ENCODE data around the gene ZNF576.
"Not testable (repeated sequence)": the region's sequence is repeated elsewhere in the genome, so short reads cannot be mapped to it uniquely, and the experiment has no call there.

The ZNF576 gene

DNA sequence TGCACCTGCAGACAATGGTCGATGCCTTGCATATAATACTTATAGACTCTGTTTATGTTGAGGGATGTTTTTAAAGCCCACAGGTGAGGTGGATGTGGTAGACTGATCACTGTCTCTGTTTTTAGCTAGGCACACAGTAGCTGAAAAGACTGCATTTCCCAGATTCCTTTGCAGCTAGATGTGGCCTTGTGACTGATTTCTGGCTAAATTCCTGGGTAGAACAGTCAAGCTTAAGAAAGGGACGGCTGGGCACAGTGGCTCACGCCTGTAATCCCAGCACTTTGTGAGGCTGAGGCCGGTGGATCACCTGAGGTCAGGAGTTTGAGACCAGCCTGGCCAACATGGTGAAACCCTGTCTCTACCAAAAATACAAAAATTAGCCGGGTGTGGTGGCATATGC is 3.9 kb downstream of the ZNF576 start:
- DNase-seq = not testable (repeated sequence)

DNA sequence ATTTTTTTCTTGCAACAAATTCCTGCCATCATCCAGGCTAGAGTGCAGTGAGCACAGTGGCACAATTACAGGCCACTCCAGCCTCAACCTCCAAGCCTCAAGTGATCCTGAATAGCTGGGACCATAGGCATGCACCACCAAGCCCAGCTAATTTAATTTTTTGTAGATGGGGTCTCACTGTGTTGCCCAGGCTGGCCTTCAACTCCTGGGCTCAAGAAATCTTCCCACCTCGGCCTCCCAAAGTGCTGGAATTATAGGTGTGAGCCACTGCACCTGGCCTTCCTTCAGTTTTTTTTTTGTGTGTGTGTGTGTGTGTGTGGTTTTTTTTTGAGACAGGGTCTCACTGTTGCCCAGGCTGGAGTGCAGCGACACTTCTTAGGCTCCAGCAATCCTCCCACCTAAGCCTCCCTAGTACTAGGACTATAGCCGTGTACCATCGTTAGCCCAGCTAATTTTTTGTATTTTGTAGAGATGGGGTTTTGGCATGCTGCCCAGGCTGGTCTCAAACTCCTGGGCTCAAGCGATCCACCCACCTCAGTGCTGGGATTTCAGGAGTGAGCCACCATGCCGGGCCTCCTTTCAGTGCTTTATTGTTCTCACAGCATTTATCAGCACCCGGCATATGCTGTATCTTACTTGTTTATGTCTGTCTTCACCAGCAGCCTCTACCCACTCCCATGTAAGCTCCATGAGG is 9.6 kb downstream of the ZNF576 start:
- no peak for DNase-seq

DNA sequence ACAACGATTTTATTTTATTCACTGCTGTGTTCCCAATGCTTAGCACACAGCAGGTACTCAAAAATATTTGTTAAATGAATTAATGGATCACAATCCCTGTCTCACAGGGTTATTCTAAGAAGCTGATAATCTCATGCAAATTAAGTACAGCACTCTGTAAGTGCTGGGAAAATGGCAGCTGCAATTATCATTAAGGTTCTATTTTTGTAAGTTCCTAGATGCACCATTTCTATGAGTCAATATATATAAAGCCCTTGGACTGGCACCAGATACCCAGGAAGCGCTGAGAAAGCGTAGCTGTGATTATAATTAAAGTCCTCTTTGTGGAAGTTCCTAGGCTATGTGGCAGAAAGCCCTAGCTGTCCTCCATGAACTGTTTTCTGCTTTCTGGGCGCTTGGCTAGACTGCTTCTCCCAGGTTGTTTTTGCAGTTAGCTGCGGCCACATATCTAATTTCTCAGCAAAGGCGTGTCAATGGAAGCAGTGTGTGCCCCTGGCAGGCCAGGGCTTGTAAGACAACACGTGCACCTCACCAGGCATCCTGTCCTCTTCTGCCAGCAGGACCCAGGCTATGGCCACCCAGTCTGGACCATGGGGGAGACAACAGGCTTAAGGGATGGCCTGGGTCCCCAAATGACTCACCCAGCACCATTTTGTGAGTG is 10.3 kb downstream of the ZNF576 start:
- DNase-seq = no peak

DNA sequence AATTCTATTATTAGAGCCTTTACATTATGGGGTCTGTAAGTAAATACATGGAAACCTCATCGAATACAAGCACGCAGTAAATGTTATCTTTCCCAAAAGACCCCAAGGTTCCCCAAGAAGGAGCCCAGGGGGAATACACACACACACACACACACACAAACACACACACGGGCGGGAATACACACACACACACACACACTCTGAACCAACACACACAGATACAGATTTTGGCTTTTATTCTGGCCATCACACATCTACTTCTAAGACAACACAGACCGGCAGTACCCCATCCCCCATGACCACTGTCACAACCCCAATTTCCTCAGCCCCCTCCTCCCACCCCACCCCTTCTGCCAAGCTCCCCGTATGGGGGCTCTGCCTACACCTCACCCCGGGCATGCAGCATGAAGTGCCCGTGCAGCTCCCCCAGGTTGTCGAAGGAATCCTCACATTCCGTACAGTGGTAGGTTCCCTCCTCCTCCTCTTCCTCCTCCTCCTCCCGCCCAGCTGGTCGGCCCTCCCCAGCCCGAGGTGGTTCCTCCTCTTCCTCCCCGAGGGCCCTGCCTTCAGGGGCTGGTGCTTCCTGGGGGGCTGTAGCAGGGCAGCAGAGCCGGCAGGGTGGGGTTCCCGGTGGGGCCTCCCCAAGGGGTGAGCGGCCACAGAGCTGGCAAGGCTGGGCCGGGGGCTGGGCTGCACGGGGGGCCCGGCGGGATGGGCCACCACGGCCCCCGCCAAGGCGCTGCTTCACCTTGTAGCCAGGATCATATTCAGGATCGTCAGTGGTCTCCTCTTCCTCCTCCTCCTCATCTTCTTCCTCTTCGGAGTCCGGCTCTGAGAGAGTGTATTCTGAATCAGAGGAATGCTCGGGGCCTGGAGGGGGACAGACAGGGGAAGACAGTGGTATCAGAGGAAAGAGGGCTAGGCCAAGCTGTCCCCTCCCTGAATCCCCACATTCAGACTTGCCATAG is 11.1 kb downstream of the ZNF576 start:
- no peak for DNase-seq

DNA sequence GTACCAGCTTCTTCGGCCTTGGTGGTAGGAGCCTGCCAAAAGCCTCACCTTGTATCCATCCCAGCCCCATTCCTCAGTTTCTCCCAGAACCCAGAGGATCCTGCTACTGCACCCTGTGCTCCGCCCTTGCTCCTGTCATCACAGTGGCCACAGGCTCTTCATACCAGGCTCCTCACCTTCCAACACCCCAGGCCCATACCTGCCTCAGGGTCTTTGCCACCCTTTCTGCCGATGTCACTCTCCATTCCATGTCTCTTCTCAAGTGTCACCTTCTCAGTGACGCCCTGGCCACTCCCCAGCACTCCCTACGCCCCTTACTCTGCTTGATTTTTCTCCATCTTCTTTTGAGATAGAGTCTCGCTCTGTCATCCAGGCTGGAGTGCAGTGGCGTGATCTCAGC is 13.5 kb downstream of the ZNF576 start:
- no peak for DNase-seq

DNA sequence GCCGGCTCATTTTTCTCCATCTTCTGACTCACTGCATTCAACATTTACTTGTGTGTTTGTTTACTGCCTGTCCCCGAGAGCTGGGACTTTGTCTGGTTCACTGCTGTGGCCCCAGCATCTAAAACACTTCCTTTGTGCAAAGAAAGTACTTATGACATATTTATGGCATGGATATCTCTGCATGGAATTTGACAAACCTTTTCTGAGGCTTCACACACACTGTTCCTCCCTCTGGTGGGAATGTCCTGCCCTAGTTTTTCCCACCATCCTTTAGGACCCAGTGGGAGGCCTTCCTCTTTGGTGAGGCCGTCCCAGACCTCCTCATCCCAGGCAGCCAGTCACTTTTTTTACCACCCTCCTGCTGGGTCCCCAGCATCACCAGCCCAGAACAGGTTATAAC is 14.1 kb downstream of the ZNF576 start:
- no peak for DNase-seq

DNA sequence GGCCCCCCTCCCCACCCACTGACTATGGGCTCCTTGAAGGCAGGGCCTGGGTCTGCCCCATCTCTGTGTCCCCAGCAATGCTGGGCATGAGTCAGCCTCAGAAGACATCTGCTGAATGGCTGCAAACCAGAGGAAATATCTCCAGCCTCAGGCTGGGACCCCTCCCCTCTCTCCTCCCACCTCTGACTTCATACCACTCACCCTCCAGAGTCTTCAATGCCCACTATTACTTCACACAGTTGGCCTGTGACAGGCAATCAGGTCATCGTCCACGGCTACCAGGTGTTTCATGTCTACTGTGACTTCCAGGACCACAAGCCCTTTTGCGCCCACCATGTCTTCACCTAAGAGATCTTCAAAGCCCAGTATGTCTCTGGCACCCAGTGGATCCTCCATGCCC is 15.4 kb downstream of the ZNF576 start, which contains the start of gene SRRM5:
SRRM5 (plus strand) TSS at position 301 of the 400 bp plus-strand sequence; CDS start at position 335, 34 bp downstream.
- DNase-seq = no peak

DNA sequence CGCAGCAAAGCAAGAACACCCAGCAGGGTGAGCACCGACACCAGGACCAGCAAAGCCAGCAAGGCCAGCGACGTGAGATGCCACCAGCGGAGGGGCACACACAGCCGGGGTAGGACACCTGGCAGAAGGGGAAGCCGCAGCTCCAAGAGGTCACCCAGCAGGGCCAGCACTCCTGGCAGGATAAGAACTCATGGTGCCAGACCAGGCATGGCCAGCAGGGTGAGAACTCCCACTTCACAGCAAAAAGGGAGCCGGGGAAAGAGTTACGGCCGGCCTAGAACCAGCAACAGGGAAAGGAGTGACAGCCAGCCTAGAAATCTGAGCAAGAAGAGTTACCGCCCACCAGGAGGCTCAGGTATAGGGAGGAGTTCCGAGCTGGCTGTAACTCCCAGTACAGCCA is 16.0 kb downstream of the ZNF576 start:
- no peak for DNase-seq

DNA sequence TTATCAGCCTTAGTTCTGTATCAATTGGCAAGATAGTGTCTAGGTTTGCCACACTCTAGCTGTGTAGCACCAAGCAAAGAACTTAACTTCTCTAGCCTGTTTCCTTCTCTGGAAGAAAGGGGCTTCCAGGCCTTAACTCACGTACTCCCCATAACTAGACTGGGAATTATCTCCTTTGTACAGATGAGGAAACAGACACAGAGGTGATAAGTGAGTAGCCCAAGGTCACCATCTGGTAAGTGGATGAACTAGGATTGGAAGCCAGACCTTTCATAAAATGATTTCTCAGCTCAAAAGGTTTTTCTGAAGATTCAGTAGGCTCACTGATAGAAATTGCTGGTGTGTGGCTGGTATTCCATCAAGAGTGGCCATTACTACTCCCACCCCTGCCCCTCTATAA is 19.9 kb downstream of the ZNF576 start:
- no peak for DNase-seq

DNA sequence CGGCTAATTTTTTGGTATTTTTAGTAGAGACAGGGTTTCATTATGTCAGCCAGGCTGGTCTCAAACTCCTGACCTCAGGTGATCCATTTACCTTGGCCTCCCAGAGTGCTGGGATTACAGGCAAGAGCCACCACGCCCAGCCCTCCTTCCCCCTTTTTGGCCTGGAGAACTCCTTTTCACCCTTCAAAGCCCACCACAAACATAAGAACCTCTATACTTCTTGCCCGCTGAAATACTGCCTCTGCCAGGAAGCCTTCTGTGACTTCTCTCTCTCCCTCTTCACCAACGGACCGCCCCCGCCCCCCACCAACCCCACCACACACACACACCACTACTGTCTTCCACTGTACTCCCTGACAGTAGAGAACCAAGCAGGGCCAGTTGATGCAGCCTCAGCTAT is 20.6 kb downstream of the ZNF576 start:
- no peak for DNase-seq

DNA sequence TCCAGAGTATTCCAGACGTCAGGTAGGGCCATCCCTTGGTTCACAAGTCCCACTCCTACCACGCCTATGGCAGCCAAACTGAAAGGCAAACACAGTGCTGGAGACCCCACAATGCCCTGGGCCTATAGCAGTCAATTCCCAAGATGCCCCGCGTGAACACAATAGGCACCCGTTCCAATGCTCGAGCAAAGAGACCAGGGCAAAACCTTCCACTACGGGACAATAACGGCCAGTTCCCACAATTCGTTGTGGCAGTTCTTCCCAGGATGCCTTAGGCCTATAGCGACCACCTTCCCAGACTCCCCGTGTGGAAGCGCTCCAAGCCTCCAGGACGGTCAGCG is 22.5 kb downstream of the ZNF576 start:
- DNase-seq = no peak

DNA sequence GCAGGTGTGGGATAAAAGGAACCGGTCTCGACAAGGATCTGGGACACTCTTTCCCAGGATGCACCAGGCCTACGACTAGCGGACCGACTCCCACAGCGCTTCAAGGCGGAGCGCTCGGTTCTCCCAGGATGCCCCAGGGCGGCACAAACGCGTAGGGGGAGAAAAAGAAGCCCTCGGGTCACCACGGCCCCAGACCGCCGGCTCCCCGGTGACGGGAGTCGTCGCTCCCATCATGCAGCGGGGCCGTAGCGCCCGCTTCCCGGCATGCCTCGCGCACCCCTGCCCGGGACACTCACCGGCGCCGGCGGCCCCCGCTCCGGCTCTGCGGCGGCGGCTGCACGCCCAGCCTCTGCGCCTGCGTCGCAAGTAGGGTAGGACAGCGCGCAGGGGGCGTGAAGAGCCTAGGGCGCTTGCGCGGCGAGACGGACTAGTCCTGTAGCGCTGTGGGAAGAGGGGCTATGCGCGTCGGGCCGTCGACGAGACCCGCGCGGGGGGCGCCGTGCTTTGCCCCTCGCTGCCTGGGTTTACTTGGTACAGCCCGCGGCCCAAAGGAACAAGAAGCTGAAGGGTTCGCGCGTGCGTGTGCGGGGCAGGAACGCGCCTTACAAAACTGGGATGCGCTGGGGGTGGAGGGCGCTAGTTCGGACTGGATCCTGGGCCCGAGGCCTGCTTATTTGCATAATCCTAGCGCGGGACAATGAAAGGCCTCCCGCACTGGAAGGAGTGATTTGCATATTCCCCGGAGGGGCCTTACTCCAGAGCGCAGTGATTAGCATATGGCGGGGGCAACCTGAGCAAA is 23.1 kb downstream of the ZNF576 start, which contains the start of gene ZNF428:
ZNF428 (minus strand) TSS at position 368 of the 799 bp plus-strand sequence. CDS start 5,325 bp downstream, outside the sequence.
- peak; percentile 87 for DNase-seq

DNA sequence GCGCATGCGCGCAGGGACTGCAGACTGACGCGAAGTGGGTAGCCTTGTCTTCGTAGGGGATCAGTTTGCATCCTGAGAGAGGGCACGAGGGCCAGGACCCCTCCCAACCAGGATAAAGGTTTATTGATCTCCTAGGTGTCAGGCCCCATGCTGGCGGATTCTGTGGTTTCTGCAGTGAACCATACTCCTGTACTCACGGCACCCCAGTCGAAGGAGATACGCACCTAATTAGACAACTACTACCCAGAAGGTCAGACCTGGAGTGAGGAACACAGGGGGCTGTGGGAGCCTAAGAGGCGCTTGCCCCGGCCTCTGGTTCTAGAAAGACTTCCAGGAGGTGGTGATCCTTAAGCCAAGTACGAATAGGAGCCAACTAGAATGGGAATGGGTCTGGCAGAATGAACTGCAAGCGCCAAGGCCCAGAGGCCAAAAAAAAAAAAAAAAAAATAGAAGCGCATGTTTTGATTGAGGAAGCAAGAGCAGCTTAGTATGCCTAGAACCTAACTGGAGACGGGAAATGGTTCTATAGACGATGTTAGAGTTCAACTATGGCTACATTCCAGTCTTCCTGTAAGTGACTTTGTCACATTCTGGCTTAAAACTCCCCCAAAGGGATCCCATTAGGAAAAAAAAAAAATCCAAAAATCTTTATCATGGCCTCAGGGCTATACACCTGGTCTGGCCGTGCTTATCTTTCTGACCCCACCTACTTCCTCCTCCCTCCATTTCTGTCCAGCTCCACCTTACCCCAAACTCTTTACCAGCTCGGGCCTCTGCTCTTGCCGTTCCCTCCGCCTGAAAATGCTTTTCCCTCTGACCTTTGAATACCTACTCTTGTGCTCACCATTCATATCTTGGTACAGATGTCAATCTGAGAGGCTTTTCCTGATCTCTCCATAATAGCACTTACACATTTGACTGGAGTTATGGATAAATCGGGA is 23.9 kb downstream of the ZNF576 start:
- no peak for DNase-seq

DNA sequence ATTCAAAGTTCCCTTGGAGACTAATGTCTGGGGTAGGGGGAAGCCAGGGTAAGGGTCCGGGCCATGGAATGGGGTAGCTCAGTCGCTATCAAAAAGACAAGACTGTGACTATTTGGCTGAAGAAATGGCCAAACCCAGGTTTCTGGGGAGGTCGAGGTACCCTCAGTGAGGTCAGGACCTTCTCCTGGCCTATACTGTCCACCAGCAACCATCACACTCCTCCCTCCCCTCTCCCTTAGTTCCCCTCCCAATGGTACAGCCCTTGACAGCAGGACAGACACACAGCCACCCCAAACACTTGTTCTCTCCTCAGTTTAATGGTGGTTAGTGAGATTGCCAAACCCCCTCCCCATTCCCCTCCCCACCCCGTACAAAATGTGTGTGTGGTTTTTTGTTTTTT is 25.7 kb downstream of the ZNF576 start:
- DNase-seq = no peak

DNA sequence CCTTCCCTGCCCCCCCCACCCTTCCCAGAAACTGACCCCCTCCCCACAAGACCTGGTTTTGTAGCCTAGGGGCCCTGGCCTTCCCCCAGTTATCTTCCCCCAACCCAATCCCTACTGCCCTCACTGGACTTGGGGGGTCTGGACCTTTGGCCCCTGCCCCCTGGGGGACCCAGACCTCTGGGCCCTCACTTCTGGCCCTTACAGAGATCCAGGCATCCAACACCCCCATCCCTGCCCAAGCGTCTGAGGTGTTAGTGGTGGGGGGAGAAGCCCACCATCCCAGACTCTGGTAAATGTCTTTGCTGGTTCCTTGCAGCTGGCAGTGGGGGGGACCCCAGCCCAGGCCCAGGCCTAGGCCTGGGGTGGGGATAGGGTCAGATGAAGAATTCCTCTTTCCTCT is 26.6 kb downstream of the ZNF576 start:
- no peak for DNase-seq

DNA sequence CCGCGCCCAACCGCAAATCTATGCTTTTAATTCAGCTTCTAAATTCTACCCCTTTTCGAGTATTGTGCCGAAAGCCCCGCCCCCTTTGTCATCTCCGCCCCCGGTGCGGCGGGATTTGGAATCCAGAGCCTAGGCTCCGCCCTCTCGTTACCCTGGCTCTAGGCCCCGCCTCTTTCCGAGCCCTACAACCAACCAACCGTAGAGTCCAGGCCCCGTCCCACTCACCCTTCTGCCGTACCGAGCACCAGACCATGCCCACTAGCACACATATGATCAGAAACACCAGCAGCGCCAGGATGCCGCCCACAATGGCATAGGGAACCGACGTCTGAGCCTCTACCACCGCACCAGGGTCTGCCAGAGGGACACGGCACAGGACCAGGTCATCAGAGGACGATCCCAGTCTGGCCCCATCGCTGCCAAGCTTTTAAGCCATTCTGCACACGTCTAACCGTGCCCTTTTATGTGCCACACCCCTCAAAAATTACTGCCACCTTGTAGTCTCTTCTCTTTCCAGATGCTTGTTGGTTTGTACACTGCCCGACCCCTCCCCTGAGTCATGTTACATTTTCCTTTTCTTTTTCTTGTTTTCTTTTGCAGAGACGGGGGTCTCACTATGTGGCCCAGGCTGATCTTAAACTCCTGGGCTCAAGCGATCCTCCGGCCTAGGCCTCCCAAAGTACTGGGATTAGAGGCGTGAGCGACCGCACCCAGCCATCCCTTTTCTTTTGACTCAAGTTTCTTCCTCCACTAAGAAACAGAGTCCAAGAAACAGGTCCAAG is 27.7 kb downstream of the ZNF576 start:
- no peak for DNase-seq

DNA sequence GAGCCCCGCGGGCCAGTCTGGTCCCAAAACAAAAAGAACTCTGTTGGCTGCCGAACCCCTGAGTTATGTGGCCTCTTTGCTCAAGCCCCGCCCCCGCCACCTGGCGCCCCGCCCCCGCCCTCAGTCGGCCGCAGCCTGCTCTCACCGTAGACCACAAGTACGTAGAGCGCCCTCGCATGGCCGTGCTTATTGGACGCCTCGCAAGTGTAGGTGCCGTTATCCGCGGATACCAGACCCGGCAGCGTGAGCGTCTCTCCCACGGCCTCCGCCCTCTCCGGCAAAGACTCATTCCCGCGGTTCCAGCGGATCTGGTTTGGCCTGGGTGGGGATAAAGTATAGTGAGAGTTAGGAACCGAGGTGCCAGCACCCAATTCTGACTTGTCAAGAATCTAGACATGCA is 28.5 kb downstream of the ZNF576 start:
- no peak for DNase-seq

DNA sequence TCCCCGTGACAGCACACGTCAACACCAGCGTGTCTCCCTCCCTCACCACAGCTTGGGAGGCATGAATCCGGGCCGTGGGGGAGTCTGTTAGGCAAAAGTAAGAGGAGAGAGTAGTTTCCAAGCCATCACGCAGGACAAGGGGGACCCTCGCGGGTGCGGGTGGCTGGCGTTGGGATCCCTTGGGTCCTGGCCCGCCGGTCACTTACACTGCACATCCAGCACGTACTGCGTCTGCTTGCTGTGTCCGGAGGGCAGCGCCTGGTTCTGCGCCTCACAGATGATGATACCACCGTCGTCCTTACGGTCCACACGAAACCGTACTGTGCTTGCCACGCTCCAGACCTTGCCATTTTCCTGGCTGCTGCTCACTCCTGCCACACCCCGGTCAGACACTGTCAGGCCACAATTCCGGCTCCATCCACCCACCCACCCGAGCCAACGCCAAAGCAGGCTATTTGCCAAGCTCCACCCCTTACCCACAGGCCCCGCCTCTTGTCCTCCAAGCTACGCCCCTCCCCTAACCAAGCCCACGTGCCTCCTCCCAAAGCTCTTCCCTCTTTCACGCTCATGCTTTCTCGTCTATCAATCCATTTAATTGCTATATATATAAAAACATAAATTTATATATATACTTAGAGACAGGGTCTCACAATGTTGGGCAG is 29.7 kb downstream of the ZNF576 start:
- DNase-seq = no peak

DNA sequence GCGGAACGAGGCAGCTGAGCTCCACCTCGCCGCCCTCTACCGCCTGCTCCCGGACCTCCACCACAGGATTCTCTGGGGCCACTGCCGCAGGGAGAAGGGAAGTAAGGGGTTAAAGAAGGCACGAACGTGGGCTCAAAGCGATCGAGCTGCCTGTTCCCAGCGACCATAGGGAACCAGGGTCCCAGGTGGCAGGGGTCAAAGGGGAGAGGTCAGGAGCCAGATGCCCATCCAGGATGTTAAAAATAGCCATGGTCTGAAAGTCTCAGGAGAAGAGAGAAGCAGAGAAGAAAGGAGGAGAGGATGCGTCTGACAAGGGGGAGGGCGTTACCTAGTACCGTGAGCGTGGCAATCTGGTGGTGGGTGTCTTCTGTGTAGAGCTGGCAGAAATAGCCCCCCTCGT is 30.4 kb downstream of the ZNF576 start:
- no peak for DNase-seq
